Tibial artery (tissue), 4 donors: Measurements from ENCODE around the gene ARHGEF17.
A peak's percentile ranks its signal among the peaks of the same experiment; 100 is the strongest.

ENCODE experiments used
- DNase-seq, 2 donors: peaks; one replicate each; pipeline ENCODE4 v3.0.0-alpha.2; 2019
- H3K27ac ChIP-seq, 2 donors: fragments of 200-600 bp; sonication (generic) in 1 of 2; 1 replicate in 1 of 2; 2 replicates in 1 of 2; pipeline ENCODE4 v1.5.1; 2018 to 2019; ENCODE audit warnings: mild to moderate bottlenecking in 1 of 2
- H3K27me3 ChIP-seq, 2 donors: fragments of 200-600 bp; sonication (generic) in 1 of 2; one replicate each; pipeline versions ENCODE4 v1.5.1 to v1.6.0; 2016 to 2019
- H3K36me3 ChIP-seq, 3 donors: fragments of 200-600 bp; sonication (generic) in 2 of 3; one replicate each; pipeline ENCODE4 v1.5.1; 2016 to 2019; ENCODE audit warnings: mild to moderate bottlenecking in 2 of 3
- H3K4me1 ChIP-seq, 4 donors: fragments of 200-600 bp; sonication (generic) in 2 of 4; 1 replicate in 3 of 4; 2 replicates in 1 of 4; pipeline ENCODE4 v1.5.1; 2016 to 2019
- H3K4me3 ChIP-seq, 2 donors: fragments of 200-600 bp; sonication (generic) in 1 of 2; 1 replicate in 1 of 2; 2 replicates in 1 of 2; pipeline ENCODE4 v1.5.1; 2018 to 2019; ENCODE audit warnings: mild to moderate bottlenecking in 2 of 2
- H3K9me3 ChIP-seq, 3 donors: fragments of 200-600 bp; sonication (generic) in 1 of 3; one replicate each; pipeline ENCODE4 v1.5.1; 2016 to 2019
- CTCF ChIP-seq, 2 experiments: fragments of 200-600 bp in 1 of 2; fragments of 450-650 bp in 1 of 2; IDR thresholded peaks; one replicate each; pipeline ENCODE4 v1.5.1; 2017 to 2019; ENCODE audit warnings: antibody characterized with exemption in 2 of 2, mild to moderate bottlenecking in 1 of 2, moderate library complexity in 1 of 2
- intact Hi-C: fragments of 100-400 bp; cut with DNase I; formaldehyde crosslinking; loops from one replicate; pipeline ENCODE4 v1.15.0; 2023; ENCODE audit warnings: low total_unique reads

ARHGEF17 gene

GRCh38 chr11:73306977-73307322 is 1.1 kb upstream of the ARHGEF17 start:
- no peaks in the 10 kb centered on the region for H3K27me3 ChIP-seq
- no peak for TF ChIP-seq CTCF (IDR thresholded peaks at IDR 0.05)
- H3K36me3 ChIP-seq = peaks cover 0 to 16% (median 13%) of the 10 kb centered on the region in 3 donors
- DNase-seq = no peak
- intact Hi-C loops = loop anchor here (2.0 kb wide), 1 partner anchor 28 kb away; no protein-coding TSS in a partner anchor
- H3K4me3 ChIP-seq = peak overlapping the region; percentile 90 to 92
- peaks cover 0 to 24% (median 19%) of the 10 kb centered on the region in 4 donors for H3K4me1 ChIP-seq
- no peaks in the 10 kb centered on the region for H3K9me3 ChIP-seq
- peak overlapping the region; percentile 97 for H3K27ac ChIP-seq

- TF ChIP-seq CTCF (IDR thresholded peaks at IDR 0.05) = peak; percentile 81 to 97
- Histone ChIP-seq H3K4me3 (peak overlapping the region; percentile 90 to 92), H3K27me3 (no peaks in the 10 kb centered on the region), H3K27ac (peak overlapping the region; percentile 97), H3K36me3 (peaks cover 0 to 16% (median 13%) of the 10 kb centered on the region in 3 donors), H3K9me3 (no peaks in the 10 kb centered on the region), H3K4me1 (peaks cover 0 to 30% (median 22%) of the 10 kb centered on the region in 4 donors)
- intact Hi-C loops = loop anchor here (2.0 kb wide), 1 partner anchor 27 kb away; no protein-coding TSS in a partner anchor
- peak; percentile 98 to 99 for DNase-seq
These were observed 613 bp upstream of the ARHGEF17 start for GRCh38 chr11:73307323-73308002.

GRCh38 chr11:73308961-73309919 is 1.2 kb downstream of the ARHGEF17 start:
- Histone ChIP-seq H3K4me3 (peak overlapping the region; percentile 90 to 92), H3K27ac (peak overlapping the region; percentile 97), H3K9me3 (no peaks in the 10 kb centered on the region), H3K36me3 (peaks cover 0 to 16% (median 13%) of the 10 kb centered on the region in 3 donors), H3K4me1 (peaks cover 0 to 47% (median 38%) of the 10 kb centered on the region in 4 donors), H3K27me3 (no peaks in the 10 kb centered on the region)
- peak; percentile 94 to 97 for DNase-seq
- TF ChIP-seq CTCF (IDR thresholded peaks at IDR 0.05) = no peak
- intact Hi-C loops = no loop called here

- intact Hi-C loops = no loop called here
- Histone ChIP-seq H3K27me3 (no peaks in the 10 kb centered on the region), H3K36me3 (peaks cover 0 to 16% (median 13%) of the 10 kb centered on the region in 3 donors), H3K4me1 (peaks cover 0 to 56% (median 46%) of the 10 kb centered on the region in 4 donors), H3K4me3 (peak overlapping the region; percentile 90 to 92), H3K9me3 (no peaks in the 10 kb centered on the region), H3K27ac (peak overlapping the region; percentile 97)
- no peak for TF ChIP-seq CTCF (IDR thresholded peaks at IDR 0.05)
- DNase-seq = no peak
These were observed 2.0 kb downstream of the ARHGEF17 start for GRCh38 chr11:73310076-73310475.

GRCh38 chr11:73310661-73311393 is 2.8 kb downstream of the ARHGEF17 start:
- H3K27ac ChIP-seq = peak overlapping the region; percentile 97
- peaks cover 0 to 16% (median 13%) of the 10 kb centered on the region in 3 donors for H3K36me3 ChIP-seq
- H3K4me3 ChIP-seq = peak overlapping the region; percentile 90 to 92
- H3K4me1 ChIP-seq = peaks cover 0 to 63% (median 54%) of the 10 kb centered on the region in 4 donors
- no peaks in the 10 kb centered on the region for H3K9me3 ChIP-seq
- TF ChIP-seq CTCF (IDR thresholded peaks at IDR 0.05) = no peak
- intact Hi-C loops = no loop called here
- H3K27me3 ChIP-seq = no peaks in the 10 kb centered on the region
- no peak for DNase-seq
